GM18868 (cell line): ENCODE measurements around the gene TENT5A.

Experiments
- ATAC-seq: cut with Tn5 transposase; IDR thresholded peaks from one replicate; pipeline ENCODE4 v1.9.1; 2021; ENCODE audit warnings: mild to moderate bottlenecking, moderate library complexity; ENCODE audit not compliant: unreplicated experiment

Gene TENT5A

GRCh38 chr6:81718126-81718525 is 34.4 kb downstream of the TENT5A start:
- ATAC-seq = no peak

- ATAC-seq = no peak
Measured at GRCh38 chr6:81714684-81715083, 37.8 kb downstream of the TENT5A start.

- no peak for ATAC-seq
Measured at GRCh38 chr6:81713205-81713604, 39.3 kb downstream of the TENT5A start.

- no peak for ATAC-seq
Measured at GRCh38 chr6:81708113-81708699, 44.3 kb downstream of the TENT5A start.

- ATAC-seq = no peak
Measured at GRCh38 chr6:81704700-81705099, 47.8 kb downstream of the TENT5A start.

- ATAC-seq = no peak
Measured at GRCh38 chr6:81700414-81700813, 52.1 kb downstream of the TENT5A start.

- no peak for ATAC-seq
Measured at GRCh38 chr6:81697559-81697958, 54.9 kb downstream of the TENT5A start.

GRCh38 chr6:81696524-81696923 is 56.0 kb downstream of the TENT5A start:
- ATAC-seq = peak; percentile 46
